GM23338 (cell line): Measurements from ENCODE around the gene WDR49. TPM values are rescaled to one million over a fixed set of nuclear protein-coding genes. Genes with fewer than 3 reads are reported as not detected.

ENCODE experiments used
- ATAC-seq: fragments of 200-7000 bp; cut with Tn5 transposase; 3 replicates; pipeline ENCODE4 v1.9.1; 2020
- DNase-seq: peaks from one replicate; pipeline ENCODE4 v3.0.0-alpha.2; 2015; ENCODE audit warnings: low spot score
- H2AFZ ChIP-seq: fragments of 200-600 bp; sonication (generic); 2 replicates; pipeline ENCODE4 v1.8.0; 2016; ENCODE audit warnings: antibody characterized with exemption, mild to moderate bottlenecking, moderate library complexity
- H3F3A ChIP-seq: fragments of 200-600 bp; sonication (generic); replicated peaks from 2 replicates; pipeline ENCODE4 v1.8.0; 2017; ENCODE audit warnings: antibody characterized with exemption, mixed run types, low read depth
- H3K27ac ChIP-seq: fragments of 200-600 bp; sonication (generic); 2 replicates; pipeline ENCODE4 v1.6.1; 2016; ENCODE audit warnings: low read depth
- H3K27me3 ChIP-seq: fragments of 200-600 bp; sonication (generic); 2 replicates; pipeline ENCODE4 v1.8.0; 2016; ENCODE audit warnings: mild to moderate bottlenecking, mixed run types, moderate library complexity; ENCODE audit not compliant: insufficient read depth
- H3K36me3 ChIP-seq: fragments of 200-600 bp; sonication (generic); 2 replicates; pipeline ENCODE4 v1.8.0; 2016; ENCODE audit warnings: mild to moderate bottlenecking; ENCODE audit not compliant: insufficient read depth
- H3K4me1 ChIP-seq: fragments of 200-600 bp; sonication (generic); 2 replicates; pipeline ENCODE4 v1.8.0; 2016; ENCODE audit warnings: mild to moderate bottlenecking, moderate library complexity; ENCODE audit not compliant: insufficient read depth
- H3K4me2 ChIP-seq: fragments of 200-600 bp; sonication (generic); 2 replicates; pipeline ENCODE4 v1.7.1; 2017; ENCODE audit warnings: mixed run types
- H3K4me3 ChIP-seq: fragments of 200-600 bp; sonication (generic); 2 replicates; pipeline ENCODE4 v1.6.1; 2016; ENCODE audit warnings: mixed run types
- H3K79me2 ChIP-seq: fragments of 200-600 bp; sonication (generic); replicated peaks from 2 replicates; pipeline ENCODE4 v1.8.0; 2017; ENCODE audit warnings: mild to moderate bottlenecking; ENCODE audit not compliant: insufficient read depth
- H3K9me2 ChIP-seq: fragments of 200-600 bp; sonication (generic); 2 replicates; pipeline ENCODE4 v1.8.0; 2017; ENCODE audit not compliant: insufficient read depth
- H4K20me1 ChIP-seq: fragments of 200-600 bp; sonication (generic); replicated peaks from 2 replicates; pipeline ENCODE4 v1.8.0; 2017; ENCODE audit warnings: mild to moderate bottlenecking; ENCODE audit not compliant: insufficient read depth
- H3K27ac Mint-ChIP-seq: 2 replicates; pipeline ENCODE4 v1.8.0; 2020; ENCODE audit warnings: inconsistent platforms, mild to moderate bottlenecking, moderate library complexity, mixed read lengths
- H3K27me3 Mint-ChIP-seq: 3 replicates; pipeline ENCODE4 v1.8.0; 2022; ENCODE audit warnings: low read depth, mild to moderate bottlenecking, moderate library complexity, mixed read lengths, inconsistent platforms; ENCODE audit not compliant: insufficient read depth, poor library complexity
- H3K36me3 Mint-ChIP-seq: 3 replicates; pipeline ENCODE4 v1.8.0; 2021; ENCODE audit warnings: low read depth, mild to moderate bottlenecking, inconsistent platforms, moderate library complexity, mixed read lengths
- H3K4me1 Mint-ChIP-seq: 3 replicates; pipeline ENCODE4 v1.8.0; 2020; ENCODE audit warnings: mild to moderate bottlenecking, inconsistent platforms, mixed read lengths
- H3K4me3 Mint-ChIP-seq: 3 replicates; pipeline ENCODE4 v1.8.0; 2021; ENCODE audit warnings: moderate library complexity, mild to moderate bottlenecking, inconsistent platforms, mixed read lengths
- H3K9me3 Mint-ChIP-seq: 3 replicates; pipeline ENCODE4 v1.8.0; 2020; ENCODE audit warnings: moderate library complexity, mild to moderate bottlenecking, inconsistent platforms, mixed read lengths
- CTCF ChIP-seq, 2 experiments: fragments of 200-600 bp in 1 of 2; sonication (generic) in 1 of 2; conservative IDR thresholded peaks; 2 replicates each; pipeline versions ENCODE4 v1.5.1 to v1.6.1; 2016 to 2017; ENCODE audit warnings: antibody characterized with exemption in 2 of 2, low read depth in 2 of 2, mild to moderate bottlenecking in 2 of 2, moderate library complexity in 1 of 2
- EZH2 ChIP-seq: fragments of 200-600 bp; sonication (generic); IDR thresholded peaks from one replicate; pipeline ENCODE4 v1.8.0; 2017; ENCODE audit warnings: antibody characterized with exemption, mild to moderate bottlenecking, low read depth; ENCODE audit not compliant: unreplicated experiment
- NANOG ChIP-seq: IDR thresholded peaks from 2 replicates; pipeline ENCODE4 v1.6.1; 2016; ENCODE audit warnings: antibody characterized with exemption, borderline replicate concordance
- POLR2AphosphoS5 ChIP-seq: IDR thresholded peaks from 2 replicates; pipeline ENCODE4 v1.6.1; 2016; ENCODE audit warnings: antibody characterized with exemption, low read depth
- REST ChIP-seq: IDR thresholded peaks from one replicate; pipeline ENCODE4 v1.6.1; 2018; ENCODE audit warnings: antibody characterized with exemption; ENCODE audit not compliant: unreplicated experiment
- ZNF114 ChIP-seq: fragments of 250-450 bp; sonication (Bioruptor Pico); IDR thresholded peaks from 2 replicates; pipeline ENCODE4 v1.5.0; 2020; ENCODE audit warnings: mild to moderate bottlenecking, moderate library complexity
- ZNF462 ChIP-seq: fragments of 250-450 bp; sonication (Bioruptor Pico); IDR thresholded peaks from 2 replicates; pipeline ENCODE4 v1.5.0; 2020; ENCODE audit warnings: mild to moderate bottlenecking, moderate library complexity
- polyA plus RNA-seq: library from polyadenylated mRNA; unstranded; fragments of >200 nt; fragmentation: Nextera tagmentation; extraction: Ambion mirVana; gene quantifications from 2 replicates; pipeline ENCODE4 v1.2.1, GENCODE V29; 2016
- total RNA-seq: library from RNA; depleted of rRNA; stranded (reverse); fragments of >200 nt; shearing (Covaris generic); gene quantifications from 2 replicates; pipeline ENCODE4 v1.2.3, GENCODE V29; 2014

The WDR49 gene
- total and polyA plus RNA-seq, 2 experiments from 2014 or later: 1.4 to 1.9 TPM

- no peaks in the 10 kb centered on the region for H3K79me2 ChIP-seq
- H3K4me2 ChIP-seq: no peak overlapping the region
- no peaks in the 10 kb centered on the region for H3F3A ChIP-seq
- Mint-ChIP-seq H3K4me1 (peaks cover 38% of the 10 kb centered on the region), H3K27ac (no peak overlapping the region), H3K27me3 (no peaks in the 10 kb centered on the region), H3K9me3 (no peaks in the 10 kb centered on the region), H3K4me3 (no peak overlapping the region), H3K36me3 (no peaks in the 10 kb centered on the region)
- DNase-seq (no peak), ATAC-seq (peak; percentile 28; the same call in 2 of the 3 replicates)
- no peaks in the 10 kb centered on the region for H3K36me3 ChIP-seq
- no peaks in the 10 kb centered on the region for H4K20me1 ChIP-seq
- no peak overlapping the region for H3K4me3 ChIP-seq
- peaks cover 46% of the 10 kb centered on the region for H3K4me1 ChIP-seq
- no peak overlapping the region for H2AFZ ChIP-seq
- H3K27me3 ChIP-seq: no peaks in the 10 kb centered on the region
- no peaks in the 10 kb centered on the region; the same call in 1 of the 2 replicates for H3K9me2 ChIP-seq
- TF ChIP-seq CTCF (conservative IDR thresholded peaks at IDR 0.05; ENCODE audit: low read depth in 2 of 2): peak in 1 of 2 experiments; percentile 25; a peak in 1 of 4 replicates
- no peak for TF ChIP-seq POLR2AphosphoS5
- no peak for TF ChIP-seq ZNF114
- no peak overlapping the region for H3K27ac ChIP-seq
These were observed 202.5 kb downstream of the WDR49 start for GRCh38 chr3:167451282-167451681.

- Histone ChIP-seq H3K27ac (no peak overlapping the region), H3F3A (no peaks in the 10 kb centered on the region), H3K27me3 (no peaks in the 10 kb centered on the region), H3K79me2 (no peaks in the 10 kb centered on the region), H3K4me3 (no peak overlapping the region), H3K9me2 (no peaks in the 10 kb centered on the region; the same call in 1 of the 2 replicates), H3K36me3 (no peaks in the 10 kb centered on the region), H2AFZ (no peak overlapping the region), H3K4me2 (no peak overlapping the region), H4K20me1 (no peaks in the 10 kb centered on the region), H3K4me1 (peaks cover 42% of the 10 kb centered on the region)
- Mint-ChIP-seq H3K4me3 (no peak overlapping the region), H3K27ac (no peak overlapping the region), H3K4me1 (peaks cover 35% of the 10 kb centered on the region), H3K27me3 (no peaks in the 10 kb centered on the region), H3K36me3 (no peaks in the 10 kb centered on the region), H3K9me3 (no peaks in the 10 kb centered on the region)
- no peak for DNase-seq
- TF ChIP-seq NANOG (no peak), POLR2AphosphoS5 (no peak), REST (no peak), ZNF462 (CRISPR knock-in tag) (no peak), EZH2 (no peak), ZNF114 (no peak)
- no peak for ATAC-seq
These were observed 203.1 kb downstream of the WDR49 start for GRCh38 chr3:167450675-167451074.
